B cell (primary cell): ENCODE measurements around the gene POU2F2. TPM values are rescaled to one million over a fixed set of nuclear protein-coding genes. Genes with fewer than 3 reads are reported as not detected.
A peak's percentile ranks its signal among the peaks of the same experiment; 100 is the strongest.

Experiments
- ATAC-seq: fragments of 200-7000 bp; cut with Tn5 transposase; one replicate; pipeline ENCODE4 v1.10.0; 2021; ENCODE audit warnings: low read depth, mild to moderate bottlenecking, moderate number of reproducible peaks, moderate library complexity
- CTCF ChIA-PET: fragments of 350-600 bp; sonication (Branson Sonifier 250); formaldehyde crosslinking; loops from one replicate; lab custom pipeline; 2021; ENCODE audit warnings: antibody characterized with exemption, inconsistent platforms; lab: Charles Lee
- POLR2A ChIA-PET: fragments of 350-600 bp; sonication (Branson Sonifier 250); formaldehyde crosslinking; loops from one replicate; lab custom pipeline; 2021; ENCODE audit warnings: antibody characterized with exemption; lab: Charles Lee
- DNase-seq: peaks from one replicate; pipeline ENCODE4 v3.0.0; 2013
- H2AFZ ChIP-seq: 2 replicates; pipeline ENCODE4 v1.6.1; 2012; ENCODE audit warnings: mild to moderate bottlenecking, low read depth, low read length; ENCODE audit not compliant: insufficient read depth, poor library complexity, severe bottlenecking
- H3K27ac ChIP-seq, 2 donors: 1 replicate in 1 of 2; 2 replicates in 1 of 2; pipeline ENCODE4 v1.5.1; 2012 to 2013; ENCODE audit warnings: low read length in 2 of 2, mild to moderate bottlenecking in 2 of 2, moderate library complexity in 1 of 2
- H3K27me3 ChIP-seq, 4 experiments: fragments of 200-600 bp in 1 of 4; sonication (generic) in 1 of 4; replicated peaks in 1 of 4; 1 replicate in 2 of 4; 2 replicates in 2 of 4; pipeline versions ENCODE4 v1.6.1 to v1.7.0; 2013 to 2016; ENCODE audit warnings: low read length in 3 of 4, mild to moderate bottlenecking in 2 of 4, mixed read lengths in 1 of 4, moderate library complexity in 1 of 4; ENCODE audit not compliant: insufficient read depth in 4 of 4, control insufficient read depth in 3 of 4; ENCODE audit errors: control extremely low read depth in 1 of 4
- H3K36me3 ChIP-seq, 2 experiments: replicated peaks in 1 of 2; 1 replicate in 1 of 2; 2 replicates in 1 of 2; pipeline versions ENCODE4 v1.6.1 to v1.7.1; 2013; ENCODE audit warnings: low read length in 1 of 2; ENCODE audit not compliant: insufficient read depth in 2 of 2, control insufficient read depth in 1 of 2; ENCODE audit errors: control extremely low read depth in 1 of 2, extremely low read depth in 1 of 2
- H3K4me1 ChIP-seq, 2 donors: fragments of 200-600 bp in 1 of 2; sonication (generic) in 1 of 2; 1 replicate in 1 of 2; 2 replicates in 1 of 2; pipeline versions ENCODE4 v1.5.1 to v1.6.1; 2013 to 2017; ENCODE audit warnings: low read length in 2 of 2; ENCODE audit not compliant: control insufficient read depth in 2 of 2, insufficient read depth in 2 of 2
- H3K4me2 ChIP-seq: replicated peaks from 2 replicates; pipeline ENCODE3; 2012; ENCODE audit warnings: mild to moderate bottlenecking, low read depth, low read length; ENCODE audit not compliant: poor library complexity, severe bottlenecking
- H3K4me3 ChIP-seq, 5 experiments: fragments of 200-600 bp in 1 of 5; sonication (generic) in 1 of 5; 1 replicate in 3 of 5; 2 replicates in 2 of 5; pipeline versions ENCODE4 v1.5.1 to v1.7.0; 2011 to 2016; ENCODE audit warnings: low read length in 4 of 5, mild to moderate bottlenecking in 4 of 5, low read depth in 2 of 5, control low read depth in 1 of 5, moderate library complexity in 1 of 5; ENCODE audit not compliant: insufficient read depth in 1 of 5; ENCODE audit errors: control extremely low read depth in 1 of 5, extremely low read depth in 1 of 5
- H3K79me2 ChIP-seq: fragments of 200-600 bp; sonication (generic); one replicate; pipeline ENCODE4 v1.6.0; 2016; ENCODE audit warnings: low read length; ENCODE audit not compliant: control insufficient read depth, insufficient read depth
- H3K9ac ChIP-seq: fragments of 200-600 bp; sonication (generic); 2 replicates; pipeline ENCODE4 v1.6.1; 2017; ENCODE audit warnings: mild to moderate bottlenecking, low read length, moderate library complexity
- H3K9me3 ChIP-seq, 3 donors: one replicate each; pipeline versions ENCODE4 v1.6.1 to v1.7.1; 2013; ENCODE audit warnings: low read length in 2 of 3; ENCODE audit not compliant: control insufficient read depth in 2 of 3, insufficient read depth in 1 of 3; ENCODE audit errors: control extremely low read depth in 1 of 3
- H4K20me1 ChIP-seq: 2 replicates; pipeline ENCODE4 v1.6.0; 2012; ENCODE audit warnings: mild to moderate bottlenecking, low read length; ENCODE audit not compliant: insufficient read depth, control insufficient read depth, poor library complexity, severe bottlenecking
- H3K27ac Mint-ChIP-seq: one replicate; pipeline ENCODE4 v1.8.0; 2021; ENCODE audit warnings: mixed read lengths
- H3K27me3 Mint-ChIP-seq: one replicate; pipeline ENCODE4 v1.8.0; 2021; ENCODE audit warnings: mixed read lengths
- H3K4me1 Mint-ChIP-seq: one replicate; pipeline ENCODE4 v1.8.0; 2021; ENCODE audit warnings: mixed read lengths
- H3K4me3 Mint-ChIP-seq: one replicate; pipeline ENCODE4 v1.8.0; 2021; ENCODE audit warnings: mixed read lengths
- H3K9me3 Mint-ChIP-seq: one replicate; pipeline ENCODE4 v1.8.0; 2022; ENCODE audit warnings: mixed read lengths; ENCODE audit not compliant: insufficient read depth
- EZH2 ChIP-seq: IDR thresholded peaks from 2 replicates; pipeline ENCODE4 v1.6.1; 2012; ENCODE audit warnings: borderline replicate concordance, low read depth, mild to moderate bottlenecking, moderate library complexity, low read length; ENCODE audit not compliant: insufficient read depth, poor library complexity, severe bottlenecking
- WGBS: methylation state at CpG from one replicate; pipeline ENCODE4 v1.1.5; 2013; ENCODE audit warnings: missing lambda C conversion rate; ENCODE audit not compliant: insufficient coverage; 5-methylcytosine and 5-hydroxymethylcytosine counted together
- intact Hi-C: fragments of 100-400 bp; cut with micrococcal nuclease; formaldehyde crosslinking; loops from one replicate; pipeline ENCODE4 v1.10.0; 2022
- polyA plus RNA-seq: library from polyadenylated mRNA; depleted of rRNA; stranded (reverse); fragments of >200 nt; gene quantifications from 2 replicates; pipeline ENCODE4 v1.2.3, GENCODE V29; 2012
- total RNA-seq, 2 donors: library from RNA; stranded (reverse); fragments of 120-200 nt in 1 of 2; gene quantifications; 1 replicate in 1 of 2; 2 replicates in 1 of 2; pipeline versions ENCODE4 v1.2.3 to v1.2.4, GENCODE V29; 2013 to 2022
- TF ChIP-seq, protein P1 (sequence below): fragments of 200-600 bp; IDR thresholded peaks from one replicate; pipeline ENCODE4 v1.8.0; 2022; ENCODE audit warnings: antibody characterized with exemption, mild to moderate bottlenecking

POU2F2 gene
- total and polyA plus RNA-seq, 2 donors (not counting 1 experiment from before 2014, with no cell fraction given): 152 to 170 TPM

DNA sequence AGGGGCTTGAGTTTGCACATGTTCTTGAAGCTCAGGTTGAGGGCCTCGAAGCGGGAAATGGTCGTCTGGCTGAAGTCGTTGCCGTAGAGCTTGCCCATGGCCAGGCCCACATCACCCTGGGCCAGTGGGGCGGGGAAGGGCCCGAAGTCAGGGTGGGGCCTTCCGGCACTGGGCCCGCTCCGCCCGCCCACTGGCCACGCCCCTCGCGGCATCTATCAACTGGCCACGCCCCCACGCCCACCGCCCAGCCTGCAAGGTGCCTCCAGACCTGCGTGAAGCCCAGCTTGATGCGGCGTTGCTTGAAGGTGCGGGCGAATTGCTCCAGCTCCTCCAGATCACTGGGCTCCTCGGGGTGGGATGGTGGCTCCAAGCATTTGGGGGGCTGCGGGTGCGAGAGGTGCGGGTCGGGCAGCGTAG lies 36.4 kb downstream of the POU2F2 start:
- Histone ChIP-seq H3K4me2 (no peak overlapping the region), H3K4me3 (no peak overlapping the region), H3K27me3 (no peaks in the 10 kb centered on the region), H4K20me1 (peaks cover 92% of the 10 kb centered on the region), H3K27ac (no peak overlapping the region), H3K36me3 (peaks cover 1 to 83% of the 10 kb centered on the region in 2 experiments), H3K79me2 (peaks cover 37% of the 10 kb centered on the region), H3K9me3 (no peaks in the 10 kb centered on the region), H3K9ac (no peak overlapping the region), H2AFZ (no peak overlapping the region), H3K4me1 (peaks cover 0 to 15% of the 10 kb centered on the region in 2 donors)
- Mint-ChIP-seq H3K27ac (no peak overlapping the region), H3K4me1 (peaks cover 13% of the 10 kb centered on the region), H3K9me3 (no peaks in the 10 kb centered on the region), H3K27me3 (no peaks in the 10 kb centered on the region), H3K4me3 (no peak overlapping the region)
- TF ChIP-seq, protein P1, sequence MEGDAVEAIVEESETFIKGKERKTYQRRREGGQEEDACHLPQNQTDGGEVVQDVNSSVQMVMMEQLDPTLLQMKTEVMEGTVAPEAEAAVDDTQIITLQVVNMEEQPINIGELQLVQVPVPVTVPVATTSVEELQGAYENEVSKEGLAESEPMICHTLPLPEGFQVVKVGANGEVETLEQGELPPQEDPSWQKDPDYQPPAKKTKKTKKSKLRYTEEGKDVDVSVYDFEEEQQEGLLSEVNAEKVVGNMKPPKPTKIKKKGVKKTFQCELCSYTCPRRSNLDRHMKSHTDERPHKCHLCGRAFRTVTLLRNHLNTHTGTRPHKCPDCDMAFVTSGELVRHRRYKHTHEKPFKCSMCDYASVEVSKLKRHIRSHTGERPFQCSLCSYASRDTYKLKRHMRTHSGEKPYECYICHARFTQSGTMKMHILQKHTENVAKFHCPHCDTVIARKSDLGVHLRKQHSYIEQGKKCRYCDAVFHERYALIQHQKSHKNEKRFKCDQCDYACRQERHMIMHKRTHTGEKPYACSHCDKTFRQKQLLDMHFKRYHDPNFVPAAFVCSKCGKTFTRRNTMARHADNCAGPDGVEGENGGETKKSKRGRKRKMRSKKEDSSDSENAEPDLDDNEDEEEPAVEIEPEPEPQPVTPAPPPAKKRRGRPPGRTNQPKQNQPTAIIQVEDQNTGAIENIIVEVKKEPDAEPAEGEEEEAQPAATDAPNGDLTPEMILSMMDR: no peak
- no peak for TF ChIP-seq EZH2
- intact Hi-C loops: no loop called here
- no peak for DNase-seq
- 80% methylated on average over 17 of the region's 28 CpGs for WGBS
- ChIA-PET CTCF (interaction anchor here (1.4 kb wide), 1 partner anchor 13 kb away, joined by 5 read pairs; no protein-coding TSS in a partner anchor), POLR2A (interaction anchor here (0.6 kb wide), 1 partner anchor 212 kb away, joined by 5 read pairs; no protein-coding TSS in a partner anchor)
- no peak for ATAC-seq

DNA sequence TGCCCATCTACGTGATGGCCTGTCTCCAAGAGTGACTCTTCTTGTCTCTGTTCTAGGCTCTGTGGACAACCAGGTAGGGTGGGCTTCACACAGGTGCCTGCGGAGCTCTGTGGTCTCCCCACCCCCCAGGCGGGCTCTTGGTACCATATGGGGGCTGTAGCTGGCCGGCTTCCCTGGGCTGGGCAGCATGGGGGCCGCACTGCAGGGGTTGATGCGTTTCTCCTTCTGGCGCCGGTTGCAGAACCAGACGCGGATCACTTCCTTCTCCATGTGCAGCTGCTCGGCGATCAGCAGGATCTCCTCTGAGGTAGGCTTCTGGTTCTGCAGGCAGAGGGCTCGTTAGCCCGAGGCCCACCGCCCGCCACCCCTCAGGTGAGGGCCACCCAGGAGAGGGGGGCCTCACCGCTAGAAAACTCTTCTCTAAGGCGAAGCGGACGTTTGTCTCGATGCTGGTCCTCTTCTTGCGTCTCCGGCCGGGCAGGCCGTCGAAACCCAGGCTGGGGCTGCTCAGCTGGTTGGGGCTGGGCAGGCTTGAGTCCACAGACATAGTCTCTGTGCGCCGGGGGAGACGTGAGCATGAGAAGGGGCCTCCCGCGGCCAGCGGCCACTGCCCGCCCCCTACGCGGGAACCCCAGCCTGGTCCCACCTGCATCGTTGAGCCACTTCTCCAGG lies 37.0 kb downstream of the POU2F2 start:
- CTCF ChIA-PET: interaction anchor here (0.5 to 1.4 kb wide), 2 partner anchors 13 to 168 kb away, joined by 3 to 5 read pairs; no protein-coding TSS in a partner anchor
- no peak overlapping the region for H3K4me3 ChIP-seq
- intact Hi-C loops: no loop called here
- no peak overlapping the region for H3K27ac ChIP-seq
- DNase-seq: no peak
- no peak for TF ChIP-seq EZH2
- TF ChIP-seq, protein P1: no peak
- H3K27me3 ChIP-seq: no peaks in the 10 kb centered on the region
- no peak overlapping the region for H2AFZ ChIP-seq
- peaks cover 87% of the 10 kb centered on the region for H4K20me1 ChIP-seq
- POLR2A ChIA-PET: interaction anchor here (0.6 kb wide), 1 partner anchor 213 kb away, joined by 5 read pairs; no protein-coding TSS in a partner anchor
- Mint-ChIP-seq H3K27me3 (no peaks in the 10 kb centered on the region), H3K4me3 (no peak overlapping the region), H3K27ac (peak overlapping the region; percentile 72), H3K4me1 (peaks cover 19% of the 10 kb centered on the region), H3K9me3 (no peaks in the 10 kb centered on the region)
- peaks cover 34% of the 10 kb centered on the region for H3K79me2 ChIP-seq
- WGBS: 98% methylated on average over 36 of the region's 36 CpGs
- H3K36me3 ChIP-seq: peaks cover 1 to 81% of the 10 kb centered on the region in 2 experiments
- H3K9ac ChIP-seq: no peak overlapping the region
- peaks cover 0 to 19% of the 10 kb centered on the region in 2 donors for H3K4me1 ChIP-seq
- ATAC-seq: no peak
- H3K9me3 ChIP-seq: no peaks in the 10 kb centered on the region
- H3K4me2 ChIP-seq: no peak overlapping the region
